ENCODE results near the gene SLC25A25. TPM values are rescaled to one million over a fixed set of nuclear protein-coding genes. Genes with fewer than 3 reads are reported as not detected.

The SLC25A25 gene
- total and polyA plus RNA-seq, 2 donors (not counting 3 experiments of a cell fraction or from before 2014, with no cell fraction given), result 18.1 to 20.2 TPM

DNA sequence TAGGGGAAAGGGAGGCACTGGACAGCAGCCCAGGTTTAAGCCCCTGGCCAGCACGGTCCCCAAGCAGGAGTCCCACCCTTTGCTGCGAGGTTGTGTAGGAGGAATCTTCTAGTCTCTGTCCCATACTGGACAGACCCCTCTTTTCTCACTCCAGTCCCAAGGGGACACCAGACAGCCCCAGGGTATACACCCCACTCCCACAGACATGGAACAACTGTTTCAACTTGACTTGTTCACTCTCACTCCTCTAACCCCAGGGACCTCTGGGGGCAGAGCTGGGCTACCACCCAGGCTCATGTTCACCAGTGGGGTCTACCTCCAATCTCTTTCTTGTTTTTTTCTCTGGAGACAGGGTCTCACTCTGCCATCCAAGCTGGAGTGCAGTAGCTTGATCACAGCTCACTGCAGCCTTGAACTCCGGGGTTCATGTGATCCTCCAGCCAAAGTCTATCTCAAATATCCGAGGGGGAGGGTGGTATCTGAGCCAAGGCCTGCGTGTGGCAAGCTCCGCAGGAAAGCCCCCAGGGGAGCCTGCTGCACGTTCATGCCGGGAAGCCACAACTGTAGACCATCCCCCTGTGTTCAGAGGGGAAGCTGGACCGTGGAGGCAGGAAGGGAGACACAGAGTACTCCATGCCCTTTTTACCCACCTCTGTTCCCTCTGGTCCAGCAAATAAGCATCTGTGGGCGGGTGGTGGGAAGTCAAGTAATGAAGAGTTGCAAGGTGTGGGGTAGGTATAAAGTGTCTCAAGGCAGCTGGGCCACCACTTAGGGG is 57.7 kb downstream of the SLC25A25 start:
- Histone ChIP-seq H3K4me2 (ENCODE audit: insufficient read depth, low read length) (no peak overlapping the region), H3K9me1 (replicated peaks; ENCODE audit: control insufficient read depth, extremely low read depth, insufficient read depth, low read length) (no peaks in the 10 kb centered on the region), H4K20me1 (replicated peaks; ENCODE audit: control insufficient read depth, extremely low read depth, insufficient read depth, low read length) (no peaks in the 10 kb centered on the region), H3K4me3 (replicated peaks in 1 of 3; ENCODE audit: insufficient read depth in 1 of 3, low read depth in 1 of 3, low read length in 3 of 3) (no peak overlapping the region), H3K27ac (ENCODE audit: insufficient read depth, low read depth, low read length) (no peak overlapping the region), H3K4me1 (ENCODE audit: control insufficient read depth, extremely low read depth, insufficient read depth, low read length) (peaks cover 11% of the 10 kb centered on the region), H3K27me3 (ENCODE audit: control insufficient read depth in 2 of 2, insufficient read depth in 2 of 2, low read length in 2 of 2) (no peaks in the 10 kb centered on the region), H3K79me2 (ENCODE audit: control insufficient read depth, insufficient read depth, low read length) (peaks cover 11% of the 10 kb centered on the region), H3K36me3 (ENCODE audit: control insufficient read depth in 2 of 2, extremely low read depth in 1 of 2, insufficient read depth in 2 of 2, low read length in 2 of 2) (peaks cover 0 to 11% of the 10 kb centered on the region in 2 experiments), H3K9me3 (replicated peaks; ENCODE audit: control insufficient read depth, insufficient read depth, low read length) (no peaks in the 10 kb centered on the region), H2AFZ (ENCODE audit: low read depth, low read length) (no peak overlapping the region), H3K9ac (replicated peaks; ENCODE audit: extremely low read depth, insufficient read depth, low read length) (no peak overlapping the region)
- ChIA-PET CTCF (interaction anchor here (0.7 to 2.1 kb wide), 8 partner anchors 8 to 39 kb away, joined by 3 to 12 read pairs (median 4); partner anchors contain the start of gene BBLN), POLR2A (interaction anchor here (0.7 kb wide), 2 partner anchors 12 to 32 kb away, joined by 3 read pairs; no protein-coding TSS in a partner anchor)
- dilution Hi-C loops (cut with MboI; ENCODE audit: extremely low pct_ligation_motif_present, low sequenced_read_pairs), result no loop called here
- peak; percentile 31 for FAIRE-seq
- no TSS peak for BruUV-seq (replicated peaks)
- intact Hi-C loops (cut with micrococcal nuclease), result no loop called here
- TF ChIP-seq GATA2 (IDR thresholded peaks at IDR 0.05; ENCODE audit: insufficient read depth, insufficient read length, low read depth, low read length) (no peak), FOS (IDR thresholded peaks at IDR 0.05; ENCODE audit: borderline replicate concordance, insufficient read depth, low read length) (no peak), MYC (IDR thresholded peaks at IDR 0.05; ENCODE audit: low read depth, low read length) (no peak)
- DNase-seq (ENCODE audit: low read depth, low spot score), result no peak

DNA sequence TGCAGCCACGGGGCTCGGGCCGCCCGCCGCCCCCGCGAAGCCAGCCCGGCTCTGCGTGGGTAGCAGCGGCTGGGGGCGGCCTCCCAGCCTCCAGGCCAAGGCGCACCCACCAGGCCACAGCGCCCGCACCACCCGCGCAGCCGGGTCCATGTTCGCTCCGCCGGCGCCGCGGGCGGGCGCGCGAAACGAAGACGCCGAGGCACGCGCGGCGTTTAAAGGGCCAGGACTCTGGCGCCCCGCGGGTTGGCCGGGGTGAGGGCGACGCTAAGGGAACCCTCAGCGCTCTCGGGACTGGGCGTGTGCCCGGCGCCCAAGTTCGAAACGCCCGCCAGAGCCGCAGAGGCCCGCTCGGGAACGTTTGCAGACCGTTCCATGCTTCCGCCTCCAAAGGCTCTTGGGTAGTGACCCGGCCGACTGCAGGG is 59.5 kb downstream of the SLC25A25 start, which contains the start of gene PTGES2:
PTGES2 (minus strand) TSS at position 162 of the 422 bp plus-strand sequence; CDS start at position 150, 12 bp downstream.
- BruUV-seq (replicated peaks), result no TSS peak
- FAIRE-seq, result peak; percentile 80
- Histone ChIP-seq H3K27ac (ENCODE audit: insufficient read depth, low read depth, low read length) (peak within 1 kb of the TSS; percentile 76), H3K4me1 (ENCODE audit: control insufficient read depth, extremely low read depth, insufficient read depth, low read length) (peaks cover 11% of the 10 kb centered on the region), H3K27me3 (ENCODE audit: control insufficient read depth in 2 of 2, insufficient read depth in 2 of 2, low read length in 2 of 2) (peaks cover 5% of the 10 kb centered on the region in 2 experiments), H3K4me3 (replicated peaks in 1 of 3; ENCODE audit: insufficient read depth in 1 of 3, low read depth in 1 of 3, low read length in 3 of 3) (peak within 1 kb of the TSS; percentile 83 to 92 (median 90)), H3K4me2 (ENCODE audit: insufficient read depth, low read length) (peak within 1 kb of the TSS; percentile 82), H4K20me1 (replicated peaks; ENCODE audit: control insufficient read depth, extremely low read depth, insufficient read depth, low read length) (no peaks in the 10 kb centered on the region), H3K36me3 (ENCODE audit: control insufficient read depth in 2 of 2, extremely low read depth in 1 of 2, insufficient read depth in 2 of 2, low read length in 2 of 2) (peaks cover 0 to 7% of the 10 kb centered on the region in 2 experiments), H3K9me1 (replicated peaks; ENCODE audit: control insufficient read depth, extremely low read depth, insufficient read depth, low read length) (no peaks in the 10 kb centered on the region), H3K79me2 (ENCODE audit: control insufficient read depth, insufficient read depth, low read length) (peaks cover 11% of the 10 kb centered on the region), H3K9ac (replicated peaks; ENCODE audit: extremely low read depth, insufficient read depth, low read length) (peak within 1 kb of the TSS; percentile 91), H2AFZ (ENCODE audit: low read depth, low read length) (peak within 1 kb of the TSS; percentile 86), H3K9me3 (replicated peaks; ENCODE audit: control insufficient read depth, insufficient read depth, low read length) (no peaks in the 10 kb centered on the region)
- no peak for TF ChIP-seq POLR2AphosphoS5 (IDR thresholded peaks at IDR 0.05; ENCODE audit: insufficient read depth, low read depth, low read length)
- TF ChIP-seq MYC (IDR thresholded peaks at IDR 0.05; ENCODE audit: low read depth, low read length), result no peak
- TF ChIP-seq, protein P1, sequence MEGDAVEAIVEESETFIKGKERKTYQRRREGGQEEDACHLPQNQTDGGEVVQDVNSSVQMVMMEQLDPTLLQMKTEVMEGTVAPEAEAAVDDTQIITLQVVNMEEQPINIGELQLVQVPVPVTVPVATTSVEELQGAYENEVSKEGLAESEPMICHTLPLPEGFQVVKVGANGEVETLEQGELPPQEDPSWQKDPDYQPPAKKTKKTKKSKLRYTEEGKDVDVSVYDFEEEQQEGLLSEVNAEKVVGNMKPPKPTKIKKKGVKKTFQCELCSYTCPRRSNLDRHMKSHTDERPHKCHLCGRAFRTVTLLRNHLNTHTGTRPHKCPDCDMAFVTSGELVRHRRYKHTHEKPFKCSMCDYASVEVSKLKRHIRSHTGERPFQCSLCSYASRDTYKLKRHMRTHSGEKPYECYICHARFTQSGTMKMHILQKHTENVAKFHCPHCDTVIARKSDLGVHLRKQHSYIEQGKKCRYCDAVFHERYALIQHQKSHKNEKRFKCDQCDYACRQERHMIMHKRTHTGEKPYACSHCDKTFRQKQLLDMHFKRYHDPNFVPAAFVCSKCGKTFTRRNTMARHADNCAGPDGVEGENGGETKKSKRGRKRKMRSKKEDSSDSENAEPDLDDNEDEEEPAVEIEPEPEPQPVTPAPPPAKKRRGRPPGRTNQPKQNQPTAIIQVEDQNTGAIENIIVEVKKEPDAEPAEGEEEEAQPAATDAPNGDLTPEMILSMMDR (IDR thresholded peaks at IDR 0.05; ENCODE audit: extremely low read depth in 1 of 2, insufficient read depth in 1 of 2, low read depth in 1 of 2, low read length in 2 of 2), result no peak
- TF ChIP-seq FOS (IDR thresholded peaks at IDR 0.05; ENCODE audit: borderline replicate concordance, insufficient read depth, low read length), result peak; percentile 6
- TF ChIP-seq, protein P2, sequence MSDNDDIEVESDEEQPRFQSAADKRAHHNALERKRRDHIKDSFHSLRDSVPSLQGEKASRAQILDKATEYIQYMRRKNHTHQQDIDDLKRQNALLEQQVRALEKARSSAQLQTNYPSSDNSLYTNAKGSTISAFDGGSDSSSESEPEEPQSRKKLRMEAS (IDR thresholded peaks at IDR 0.05; ENCODE audit: insufficient read depth, insufficient read length), result peak; percentile 46
- TF ChIP-seq POLR2A (IDR thresholded peaks at IDR 0.05; ENCODE audit: low read depth, low read length), result peak; percentile 66
- no peak for TF ChIP-seq GATA2 (IDR thresholded peaks at IDR 0.05; ENCODE audit: insufficient read depth, insufficient read length, low read depth, low read length)
- intact Hi-C loops (cut with micrococcal nuclease) (loop anchor here (1.0 kb wide), 1 partner anchor 10 kb away; no protein-coding TSS in a partner anchor), dilution Hi-C loops (cut with MboI; ENCODE audit: extremely low pct_ligation_motif_present, low sequenced_read_pairs) (no loop called here)
- ChIA-PET POLR2A (no interaction called here), CTCF (interaction anchor here (2.3 kb wide), 1 partner anchor 10 kb away, joined by 31 read pairs; no protein-coding TSS in a partner anchor)
- DNase-seq (ENCODE audit: low read depth, low spot score), result peak; percentile 81

All from endothelial cell of umbilical vein (primary cell).